Pancreas (tissue), 10 donors: ENCODE data around the gene EIF1. TPM values are rescaled to one million over a fixed set of nuclear protein-coding genes. Genes with fewer than 3 reads are reported as not detected.

Experiments used
- ATAC-seq, 4 donors: fragments of 200-7000 bp; cut with Tn5 transposase; one replicate each; pipeline versions ENCODE4 v1.8.0 to v1.9.1; 2020; ENCODE audit warnings: mild to moderate bottlenecking in 4 of 4, moderate library complexity in 4 of 4
- DNase-seq, 6 donors: peaks; one replicate each; pipeline ENCODE4 v3.0.0-alpha.2; 2020
- FAIRE-seq: peaks from 2 replicates; lab custom pipeline; 2012; peaks lifted over from hg19 to GRCh38; lab: Jason Lieb, UNC
- H3K27ac ChIP-seq, 4 donors: fragments of 200-600 bp; sonication (generic); 1 replicate in 3 of 4; 2 replicates in 1 of 4; pipeline versions ENCODE4 v1.5.0 to v1.8.0; 2020
- H3K27me3 ChIP-seq, 4 donors: fragments of 200-600 bp; one replicate each; pipeline ENCODE4 v1.8.0; 2021
- H3K36me3 ChIP-seq, 3 donors: fragments of 200-600 bp; sonication (generic) in 1 of 3; one replicate each; pipeline versions ENCODE4 v1.5.0 to v1.8.0; 2020 to 2021
- H3K4me1 ChIP-seq, 3 donors: fragments of 200-600 bp; one replicate each; pipeline ENCODE4 v1.8.0; 2021
- H3K4me3 ChIP-seq, 4 donors: fragments of 200-600 bp; sonication (generic) in 2 of 4; one replicate each; pipeline versions ENCODE4 v1.5.0 to v1.8.0; 2020 to 2021
- H3K9me3 ChIP-seq, 4 donors: fragments of 200-600 bp; one replicate each; pipeline ENCODE4 v1.8.0; 2021
- CTCF ChIP-seq, 4 donors: fragments of 200-600 bp; sonication (generic) in 3 of 4; IDR thresholded peaks; one replicate each; pipeline versions ENCODE4 v1.5.0 to v1.8.0; 2021; ENCODE audit warnings: antibody characterized with exemption in 4 of 4
- WGBS, 2 donors: extraction: QIAGEN DNeasy Blood & Tissue Kit; methylation state at CpG; one replicate each; pipeline ENCODE4 v1.1.7; 2013; 5-methylcytosine and 5-hydroxymethylcytosine counted together
- intact Hi-C, 3 donors: fragments of 100-400 bp; cut with DNase I; formaldehyde crosslinking; loops; one replicate each; pipeline versions ENCODE4 v1.11.1 to v1.14.2; 2022
- polyA plus RNA-seq, 2 donors: library from polyadenylated mRNA; stranded (reverse); fragments of 200-250 nt; gene quantifications; one replicate each; pipeline ENCODE4 v1.2.3, GENCODE V29; 2013
- total RNA-seq, 6 donors: library from RNA; stranded (reverse); fragmentation: NEBNext Ultra II Directional in 4 of 6; extraction: Animal tissue kit (Norgen Biotek cat#: 25700) in 4 of 6; gene quantifications; one replicate each; pipeline versions ENCODE4 v1.2.1 to v1.2.4, GENCODE V29; 2021 to 2023
- donor health status: healthy with polysubstance abuse.
- donor health status: DM: no; HTN: no; CAD: no; lungs with moderate emphysema.
- donor health status: DM: no; HTN: no; CAD: no.
- donor health status: control.
- donor health status: control.
- donor health status: Bipolar disorder and iron deficiency.
- donor health status: DM: yes; HTN: yes; CAD: no.
- donor health status: DM: no; HTN: no; CAD: no.
- donor health status: DM: no; HTN: no; CAD: no.
- donor health status: DM: yes; HTN: yes; CAD: no.

The EIF1 gene
- total and polyA plus RNA-seq, 8 donors, result 316 to 934 (median 554) TPM

- H3K9me3 ChIP-seq, result no peaks in the 10 kb centered on the region
- no peak overlapping the region for H3K27ac ChIP-seq
- DNase-seq, result no peak
- FAIRE-seq, result no peak
- H3K4me3 ChIP-seq, result no peak overlapping the region
- no peaks in the 10 kb centered on the region for H3K36me3 ChIP-seq
- intact Hi-C loops, result loop anchor here in 1 of 3 donors (5.0 kb wide), 1 partner anchor 61 kb away; no protein-coding TSS in a partner anchor
- H3K4me1 ChIP-seq, result peaks cover 6 to 8% (median 7%) of the 10 kb centered on the region in 3 donors
- ATAC-seq, result no peak
- 76 to 80% methylated on average over 9 of the region's 9 CpGs for WGBS, 2 donors
- H3K27me3 ChIP-seq, result no peaks in the 10 kb centered on the region
- no peak for TF ChIP-seq CTCF (IDR thresholded peaks at IDR 0.05)
These were observed 53.0 kb downstream of the EIF1 start for GRCh38 chr17:41741709-41742108.

Other genes starting within 250 kb of the EIF1 start
- not detected for gene KRT38, start 247.9 kb upstream of the EIF1 start, total RNA-seq
- gene KRT38, start 247.9 kb upstream of the EIF1 start, polyA plus RNA-seq, result not detected
- not detected for gene KRT32, start 221.5 kb upstream of the EIF1 start, total RNA-seq
- gene KRT32, start 221.5 kb upstream of the EIF1 start, polyA plus RNA-seq, result under 1 TPM in 1 of 2 donors, not detected in 1; 0.05 TPM
- not detected for gene KRT35, start 207.7 kb upstream of the EIF1 start, total RNA-seq
- not detected for gene KRT35, start 207.7 kb upstream of the EIF1 start, polyA plus RNA-seq
- gene KRT36, start 199.0 kb upstream of the EIF1 start, total RNA-seq, result not detected
- not detected for gene KRT36, start 199.0 kb upstream of the EIF1 start, polyA plus RNA-seq
- gene KRT13, start 183.3 kb upstream of the EIF1 start, total RNA-seq, result under 1 TPM in 1 of 6 donors, not detected in 5; 0.39 TPM
- 10 to 100 TPM in 1 of 2 donors, 1 to 10 TPM in 1; 5.3 to 11.9 TPM for gene KRT13, start 183.3 kb upstream of the EIF1 start, polyA plus RNA-seq
- 1 to 10 TPM in 2 of 6 donors, under 1 TPM in 4; 0.20 to 1.4 (median 0.43) TPM for gene KRT15, start 170.0 kb upstream of the EIF1 start, total RNA-seq
- 1 to 10 TPM; 1.1 TPM for gene KRT15, start 170.0 kb upstream of the EIF1 start, polyA plus RNA-seq
- 100 to 1,000 TPM in 2 of 6 donors, 10 to 100 TPM in 4; 14.2 to 147 (median 47.9) TPM for gene KRT19, start 160.6 kb upstream of the EIF1 start, total RNA-seq
- 10 to 100 TPM; 81.5 to 81.9 TPM for gene KRT19, start 160.6 kb upstream of the EIF1 start, polyA plus RNA-seq
- not detected for gene KRT9, start 116.8 kb upstream of the EIF1 start, total RNA-seq
- gene KRT9, start 116.8 kb upstream of the EIF1 start, polyA plus RNA-seq, result not detected
- under 1 TPM in 2 of 6 donors, not detected in 4; 0.26 to 0.28 TPM for gene KRT14, start 102.0 kb upstream of the EIF1 start, total RNA-seq
- gene KRT14, start 102.0 kb upstream of the EIF1 start, polyA plus RNA-seq, result under 1 TPM; 0.30 to 0.38 TPM
- gene KRT16, start 76.1 kb upstream of the EIF1 start, total RNA-seq, result under 1 TPM in 2 of 6 donors, not detected in 4; 0.15 to 0.32 TPM
- under 1 TPM; 0.05 to 0.61 TPM for gene KRT16, start 76.1 kb upstream of the EIF1 start, polyA plus RNA-seq
- 10 to 100 TPM in 1 of 6 donors, 1 to 10 TPM in 2, under 1 TPM in 3; 0.42 to 28.4 (median 1.0) TPM for gene KRT17, start 64.3 kb upstream of the EIF1 start, total RNA-seq
- gene KRT17, start 64.3 kb upstream of the EIF1 start, polyA plus RNA-seq, result 1 to 10 TPM; 2.6 to 7.0 TPM
- not detected for gene GAST, start 23.4 kb downstream of the EIF1 start, total RNA-seq
- not detected for gene GAST, start 23.4 kb downstream of the EIF1 start, polyA plus RNA-seq
- 1 to 10 TPM in 3 of 6 donors, under 1 TPM in 3; 0.13 to 1.6 (median 0.84) TPM for gene HAP1, start 45.8 kb downstream of the EIF1 start, total RNA-seq
- 1 to 10 TPM; 2.6 to 4.2 TPM for gene HAP1, start 45.8 kb downstream of the EIF1 start, polyA plus RNA-seq
- 10 to 100 TPM; 31.1 to 93.5 (median 42.0) TPM for gene JUP, start 97.8 kb downstream of the EIF1 start, total RNA-seq
- 10 to 100 TPM; 46.8 to 50.4 TPM for gene JUP, start 97.8 kb downstream of the EIF1 start, polyA plus RNA-seq
- gene P3H4, start 123.1 kb downstream of the EIF1 start, total RNA-seq, result 10 to 100 TPM in 3 of 6 donors, 1 to 10 TPM in 3; 8.4 to 15.7 (median 10.1) TPM
- 10 to 100 TPM; 13.0 to 16.6 TPM for gene P3H4, start 123.1 kb downstream of the EIF1 start, polyA plus RNA-seq
- 10 to 100 TPM in 4 of 6 donors, 1 to 10 TPM in 2; 4.5 to 35.3 (median 11.7) TPM for gene FKBP10, start 124.1 kb downstream of the EIF1 start, total RNA-seq
- 10 to 100 TPM in 1 of 2 donors, 1 to 10 TPM in 1; 9.1 to 17.3 TPM for gene FKBP10, start 124.1 kb downstream of the EIF1 start, polyA plus RNA-seq
- 10 to 100 TPM; 24.2 to 35.6 (median 27.0) TPM for gene NT5C3B, start 147.3 kb downstream of the EIF1 start, total RNA-seq
- gene NT5C3B, start 147.3 kb downstream of the EIF1 start, polyA plus RNA-seq, result 100 to 1,000 TPM in 1 of 2 donors, 10 to 100 TPM in 1; 89.7 to 102 TPM
- gene KLHL10, start 148.9 kb downstream of the EIF1 start, total RNA-seq, result not detected
- gene KLHL10, start 148.9 kb downstream of the EIF1 start, polyA plus RNA-seq, result under 1 TPM in 1 of 2 donors, not detected in 1; 0.02 TPM
- gene KLHL11, start 176.5 kb downstream of the EIF1 start, total RNA-seq, result 1 to 10 TPM; 4.3 to 7.8 (median 5.8) TPM
- gene KLHL11, start 176.5 kb downstream of the EIF1 start, polyA plus RNA-seq, result under 1 TPM; 0.61 to 0.75 TPM
- 100 to 1,000 TPM in 1 of 6 donors, 10 to 100 TPM in 5; 38.6 to 101 (median 58.3) TPM for gene ACLY, start 230.1 kb downstream of the EIF1 start, total RNA-seq
- 10 to 100 TPM; 22.0 to 68.7 TPM for gene ACLY, start 230.1 kb downstream of the EIF1 start, polyA plus RNA-seq
- under 1 TPM; 0.20 to 0.98 (median 0.57) TPM for gene ODAD4, start 241.7 kb downstream of the EIF1 start, total RNA-seq
- 1 to 10 TPM; 1.2 to 4.1 TPM for gene ODAD4, start 241.7 kb downstream of the EIF1 start, polyA plus RNA-seq